COLO668 (cell line): Measurements from ENCODE around the gene PLEKHG5.
"Not testable (repeated sequence)": the region's sequence is repeated elsewhere in the genome, so short reads cannot be mapped to it uniquely, and the experiment has no call there.

Experiments used
- DNase-seq: peaks from one replicate; lab custom pipeline; 2025; ENCODE audit not compliant: unreplicated experiment; lab: John Stamatoyannopoulos, UW

Gene PLEKHG5

GRCh38 chr1:6496890-6497214, 5.4 kb upstream of the PLEKHG5 start:
- DNase-seq = no peak

- DNase-seq = no peak
Observed at GRCh38 chr1:6496365-6496721, 4.9 kb upstream of the PLEKHG5 start.

GRCh38 chr1:6495540-6496364, 4.3 kb upstream of the PLEKHG5 start:
- DNase-seq = no peak

GRCh38 chr1:6495041-6495441, 3.6 kb upstream of the PLEKHG5 start:
- no peak for DNase-seq

GRCh38 chr1:6494627-6495026, 3.2 kb upstream of the PLEKHG5 start:
- DNase-seq = no peak

- DNase-seq = not testable (repeated sequence)
Observed at GRCh38 chr1:6493834-6494223, 2.4 kb upstream of the PLEKHG5 start.

- DNase-seq = no peak
Observed at GRCh38 chr1:6491966-6492365, 499 bp upstream of the PLEKHG5 start.

GRCh38 chr1:6491081-6491449, 402 bp downstream of the PLEKHG5 start:
- no peak for DNase-seq

GRCh38 chr1:6490181-6491080, 1.0 kb downstream of the PLEKHG5 start:
- DNase-seq = peak; percentile 90

- DNase-seq = peak; percentile 91
Observed at GRCh38 chr1:6489799-6490180, 1.7 kb downstream of the PLEKHG5 start.

- no peak for DNase-seq
Observed at GRCh38 chr1:6489383-6489765, 2.1 kb downstream of the PLEKHG5 start.

- DNase-seq = peak; percentile 30
Observed at GRCh38 chr1:6488602-6489382, 2.7 kb downstream of the PLEKHG5 start.

GRCh38 chr1:6487804-6488484, 3.5 kb downstream of the PLEKHG5 start:
- DNase-seq = no peak

GRCh38 chr1:6486433-6487011, 4.9 kb downstream of the PLEKHG5 start:
- DNase-seq = peak; percentile 96

- peak; percentile 36 for DNase-seq
Observed at GRCh38 chr1:6485168-6486101, 6.0 kb downstream of the PLEKHG5 start.

GRCh38 chr1:6484826-6485167, 6.7 kb downstream of the PLEKHG5 start:
- no peak for DNase-seq

- no peak for DNase-seq
Observed at GRCh38 chr1:6483761-6484117, 7.7 kb downstream of the PLEKHG5 start.

- DNase-seq = peak; percentile 91
Observed at GRCh38 chr1:6483017-6483760, 8.3 kb downstream of the PLEKHG5 start.

- DNase-seq = no peak
Observed at GRCh38 chr1:6481820-6482219, 9.6 kb downstream of the PLEKHG5 start.
